RWPE1 (cell line): Measurements from ENCODE around the gene PRSS38.

Source experiments
- CTCF ChIA-PET: fragments of 350-600 bp; sonication (Branson Sonifier 250); formaldehyde crosslinking; extraction: SDS; loops from one replicate; lab custom pipeline; 2021; lab: Yijun Ruan, JAX
- POLR2A ChIA-PET: fragments of 400-600 bp; formaldehyde crosslinking; extraction: SDS; loops from one replicate; lab custom pipeline; 2020; ENCODE audit warnings: antibody characterized with exemption; ENCODE audit not compliant: low non-redundant PET; lab: Yijun Ruan, JAX
- DNase-seq: peaks from one replicate; pipeline ENCODE4 v3.0.0; 2012; ENCODE audit warnings: low spot score
- H3K27ac ChIP-seq: fragments of 450-650 bp; 2 replicates; pipeline ENCODE4 v1.5.1; 2017
- TF ChIP-seq, protein P1 (sequence below): fragments of 450-650 bp; conservative IDR thresholded peaks from 2 replicates; pipeline ENCODE4 v1.5.1; 2017; ENCODE audit warnings: low read depth, mild to moderate bottlenecking

The PRSS38 gene

DNA sequence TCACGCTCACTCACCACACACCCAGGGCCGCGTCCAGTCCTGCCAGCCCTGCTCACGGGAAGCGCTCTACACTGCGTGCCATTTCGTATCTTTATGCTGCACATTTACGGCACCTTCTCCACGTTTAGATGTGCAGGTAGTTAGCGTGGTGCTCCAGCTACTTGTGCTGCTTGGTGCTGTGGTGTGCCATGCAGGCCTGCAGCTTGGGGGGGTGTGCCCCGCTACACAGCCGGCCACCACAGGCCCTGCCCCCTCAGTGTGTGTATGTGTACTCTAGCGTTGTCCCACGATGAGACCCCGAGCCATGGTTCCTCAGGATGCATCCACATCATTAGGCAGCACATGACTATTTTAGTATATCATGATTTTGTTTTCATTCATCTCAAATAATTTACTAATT, 41.9 kb upstream of the PRSS38 start:
- TF ChIP-seq, protein P1, sequence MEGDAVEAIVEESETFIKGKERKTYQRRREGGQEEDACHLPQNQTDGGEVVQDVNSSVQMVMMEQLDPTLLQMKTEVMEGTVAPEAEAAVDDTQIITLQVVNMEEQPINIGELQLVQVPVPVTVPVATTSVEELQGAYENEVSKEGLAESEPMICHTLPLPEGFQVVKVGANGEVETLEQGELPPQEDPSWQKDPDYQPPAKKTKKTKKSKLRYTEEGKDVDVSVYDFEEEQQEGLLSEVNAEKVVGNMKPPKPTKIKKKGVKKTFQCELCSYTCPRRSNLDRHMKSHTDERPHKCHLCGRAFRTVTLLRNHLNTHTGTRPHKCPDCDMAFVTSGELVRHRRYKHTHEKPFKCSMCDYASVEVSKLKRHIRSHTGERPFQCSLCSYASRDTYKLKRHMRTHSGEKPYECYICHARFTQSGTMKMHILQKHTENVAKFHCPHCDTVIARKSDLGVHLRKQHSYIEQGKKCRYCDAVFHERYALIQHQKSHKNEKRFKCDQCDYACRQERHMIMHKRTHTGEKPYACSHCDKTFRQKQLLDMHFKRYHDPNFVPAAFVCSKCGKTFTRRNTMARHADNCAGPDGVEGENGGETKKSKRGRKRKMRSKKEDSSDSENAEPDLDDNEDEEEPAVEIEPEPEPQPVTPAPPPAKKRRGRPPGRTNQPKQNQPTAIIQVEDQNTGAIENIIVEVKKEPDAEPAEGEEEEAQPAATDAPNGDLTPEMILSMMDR: no peak
- DNase-seq: no peak
- CTCF ChIA-PET: interaction anchor here (1.0 to 1.2 kb wide), 2 partner anchors 11 to 14 kb away, joined by 5 read pairs; no protein-coding TSS in a partner anchor
- no peak overlapping the region for H3K27ac ChIP-seq
- POLR2A ChIA-PET: no interaction called here

DNA sequence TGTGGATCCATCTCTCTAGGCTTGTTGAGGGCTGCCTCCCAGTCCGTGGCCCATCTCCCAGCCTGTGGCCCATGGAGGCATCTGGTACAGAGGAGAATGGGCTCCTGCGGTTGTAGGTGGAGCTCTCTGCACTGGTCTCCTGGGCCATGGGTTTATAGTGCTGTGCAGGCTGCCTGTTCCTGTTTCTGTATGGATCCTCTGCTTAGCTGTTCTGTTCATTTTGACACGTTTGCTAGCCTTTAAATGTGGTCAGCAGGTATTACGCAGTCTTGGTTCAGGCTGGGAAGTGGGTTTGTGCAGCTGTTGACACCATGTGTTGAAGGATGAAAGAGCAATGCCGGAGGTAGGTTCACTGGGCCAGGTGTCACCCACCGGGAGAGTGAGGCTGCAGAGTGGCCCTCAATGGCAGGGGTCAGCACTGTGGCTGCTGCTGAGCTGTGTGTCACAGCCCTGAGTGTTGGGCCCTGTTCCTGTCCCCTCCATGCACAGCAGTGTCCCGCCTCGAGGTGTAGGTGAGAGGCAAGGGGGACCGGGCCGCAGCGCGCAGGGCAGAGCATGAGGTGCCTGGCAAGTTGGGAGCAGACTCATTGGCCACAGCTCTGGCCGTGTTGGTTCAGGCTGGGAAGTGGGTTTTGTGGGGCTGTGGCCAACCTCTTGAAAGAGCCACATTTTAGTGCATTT, 41.3 kb upstream of the PRSS38 start:
- H3K27ac ChIP-seq: no peak overlapping the region
- ChIA-PET POLR2A (no interaction called here), CTCF (interaction anchor here (1.2 kb wide), 1 partner anchor 13 kb away, joined by 5 read pairs; no protein-coding TSS in a partner anchor)
- TF ChIP-seq, protein P1: no peak
- DNase-seq: no peak

DNA sequence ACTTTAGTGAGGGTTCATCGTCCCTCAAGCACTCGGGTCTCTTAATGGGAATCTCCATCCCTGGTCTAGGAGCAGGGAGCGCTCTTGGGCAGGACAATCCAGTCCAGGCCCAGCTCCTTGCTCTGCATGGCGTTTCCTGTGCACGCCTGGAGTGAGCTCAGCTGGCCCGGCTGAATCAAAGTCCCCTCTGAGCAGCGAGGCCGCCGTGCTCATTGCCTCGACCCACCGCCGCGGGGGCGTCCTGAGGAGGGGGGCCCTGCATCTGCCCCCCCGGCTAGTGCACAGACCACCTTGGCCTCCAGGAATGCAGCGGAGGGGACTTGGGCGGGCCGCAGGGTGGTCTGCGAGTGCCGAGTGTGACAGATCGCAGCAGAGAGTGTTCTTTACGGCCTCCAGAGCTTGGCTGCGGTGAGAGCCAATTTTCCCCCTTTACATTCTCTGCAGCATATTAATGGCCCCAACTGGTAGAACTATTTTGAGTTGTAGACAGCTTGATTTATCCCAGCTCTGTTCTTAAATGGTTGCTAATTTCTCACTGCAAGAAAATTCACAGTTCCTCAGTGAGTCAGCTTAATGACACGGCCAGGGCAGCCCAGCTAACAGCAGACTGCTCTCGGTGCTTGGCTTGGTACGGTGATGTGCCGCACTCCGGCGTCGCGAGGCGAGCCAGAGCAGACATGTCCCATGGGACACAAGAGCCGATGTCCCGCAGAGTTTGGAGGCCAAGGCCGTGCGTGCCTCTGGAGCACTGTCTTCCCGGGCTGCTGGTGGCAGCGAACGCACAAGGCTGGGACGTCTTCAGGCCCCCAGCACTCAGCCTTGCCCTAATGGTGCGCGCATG, 40.4 kb upstream of the PRSS38 start:
- 0 out of 2 replicates have a peak overlapping the region, but pooled peaks have one; percentile 15 for H3K27ac ChIP-seq
- ChIA-PET POLR2A (no interaction called here), CTCF (interaction anchor here (1.2 kb wide), 2 partner anchors 13 kb away, joined by 3 to 5 read pairs; no protein-coding TSS in a partner anchor)
- no peak for DNase-seq
- TF ChIP-seq, protein P1: no peak

DNA sequence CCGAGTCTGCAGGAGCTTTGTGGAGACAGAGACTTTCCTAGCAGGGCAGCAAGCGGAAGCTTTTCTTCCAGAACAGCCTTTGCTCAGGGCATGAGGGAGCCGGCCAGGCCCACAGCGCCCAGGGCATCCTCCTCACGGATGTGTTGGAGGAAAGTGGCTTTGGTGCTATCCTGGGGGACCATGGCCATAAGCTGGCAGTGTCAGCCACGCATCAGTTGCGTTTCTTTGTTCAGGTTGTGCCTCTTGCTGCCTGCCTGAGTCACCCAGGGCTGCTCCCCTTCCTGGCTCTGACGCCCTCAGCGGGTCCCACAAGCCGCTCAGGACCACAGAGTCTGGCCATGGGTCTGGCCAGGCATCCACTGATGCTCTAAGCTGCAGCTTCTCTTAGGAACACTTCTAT, 39.6 kb upstream of the PRSS38 start:
- DNase-seq: no peak
- ChIA-PET CTCF (interaction anchor here (1.2 kb wide), 1 partner anchor 14 kb away, joined by 3 read pairs; no protein-coding TSS in a partner anchor), POLR2A (no interaction called here)
- H3K27ac ChIP-seq: peak overlapping the region; percentile 15; the same call in 1 of the 2 replicates
- TF ChIP-seq, protein P1: no peak

DNA sequence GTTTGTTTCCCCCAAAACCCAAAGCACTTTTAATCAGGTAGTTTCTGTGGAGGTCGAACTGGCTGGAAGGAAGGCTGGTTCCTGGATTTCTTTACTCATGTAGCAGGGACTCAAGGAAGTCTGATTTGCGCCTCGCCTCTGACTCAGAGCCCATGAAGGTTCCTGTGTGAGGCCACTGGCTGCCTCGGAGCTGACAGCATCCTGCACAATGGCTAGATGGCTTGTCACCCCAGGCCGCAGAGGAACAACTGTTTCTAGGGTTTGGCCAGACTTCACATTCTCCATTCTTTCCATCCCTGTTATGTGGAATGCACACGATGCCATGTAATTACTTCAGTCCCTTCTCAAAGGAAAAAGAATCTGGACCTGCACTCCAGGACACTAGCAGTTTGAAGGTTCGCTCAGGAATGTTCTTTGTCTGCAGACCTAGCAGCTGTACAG, 39.1 kb upstream of the PRSS38 start:
- CTCF ChIA-PET: no interaction called here
- TF ChIP-seq, protein P1: no peak
- POLR2A ChIA-PET: no interaction called here
- H3K27ac ChIP-seq: peak overlapping the region; percentile 15; the same call in 1 of the 2 replicates
- no peak for DNase-seq

DNA sequence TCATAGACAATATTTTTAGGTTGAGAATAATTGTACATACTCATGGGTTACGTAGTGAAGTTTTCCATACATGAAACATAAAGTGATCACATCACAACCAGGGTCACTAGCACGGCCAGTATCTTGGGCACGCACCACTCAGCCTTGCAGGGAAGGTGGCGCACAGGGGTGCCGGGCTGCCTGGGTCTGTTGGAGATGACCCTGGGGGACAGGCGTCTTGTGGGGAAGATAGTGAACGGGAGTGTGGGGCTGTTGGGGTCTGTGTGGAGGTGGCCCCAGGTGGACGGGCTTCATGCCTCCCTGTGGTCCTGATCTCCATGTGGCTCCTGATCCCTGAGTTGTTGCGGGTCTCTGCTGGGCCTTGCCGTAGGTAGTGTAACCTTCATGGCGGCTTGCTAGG, 38.3 kb upstream of the PRSS38 start:
- POLR2A ChIA-PET: no interaction called here

More for the DNA sequence above, 38.3 kb upstream of the PRSS38 start:
- no peak overlapping the region for H3K27ac ChIP-seq
- CTCF ChIA-PET: no interaction called here
- DNase-seq: no peak
- TF ChIP-seq, protein P1: no peak
